Measurements from ENCODE around the gene LTBP1. TPM values are rescaled to one million over a fixed set of nuclear protein-coding genes. Genes with fewer than 3 reads are reported as not detected.

LTBP1 gene
- total RNA-seq, 1 donor from 2014 or later, result 0.07 TPM

DNA sequence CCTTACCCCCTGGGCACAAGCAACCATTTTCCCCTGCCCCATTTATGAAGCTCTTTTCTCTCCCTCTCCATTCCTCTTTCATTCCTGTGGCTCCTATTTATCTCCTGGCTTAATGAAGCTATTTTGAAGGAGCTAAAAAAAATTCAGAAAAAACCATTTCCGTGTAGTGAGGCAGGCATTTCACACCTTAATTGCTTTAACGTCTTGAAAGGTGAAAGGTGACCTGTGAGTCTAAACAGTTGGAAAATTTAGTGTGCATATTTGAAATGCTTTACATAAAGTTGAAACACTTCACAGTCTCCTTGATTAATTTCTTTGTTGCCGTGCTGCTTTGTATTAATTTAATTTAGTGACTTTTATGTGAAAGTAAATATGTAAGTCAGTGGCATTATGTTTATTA is 83.6 kb downstream of the LTBP1 start:
- Mint-ChIP-seq H3K9me3 (peaks cover 2% of the 10 kb centered on the region), H3K27me3 (no peaks in the 10 kb centered on the region), H3K36me3 (ENCODE audit: low read depth) (no peaks in the 10 kb centered on the region), H3K4me1 (no peaks in the 10 kb centered on the region), H3K4me3 (no peak overlapping the region), H3K27ac (no peak overlapping the region)
- TF ChIP-seq, protein P1, sequence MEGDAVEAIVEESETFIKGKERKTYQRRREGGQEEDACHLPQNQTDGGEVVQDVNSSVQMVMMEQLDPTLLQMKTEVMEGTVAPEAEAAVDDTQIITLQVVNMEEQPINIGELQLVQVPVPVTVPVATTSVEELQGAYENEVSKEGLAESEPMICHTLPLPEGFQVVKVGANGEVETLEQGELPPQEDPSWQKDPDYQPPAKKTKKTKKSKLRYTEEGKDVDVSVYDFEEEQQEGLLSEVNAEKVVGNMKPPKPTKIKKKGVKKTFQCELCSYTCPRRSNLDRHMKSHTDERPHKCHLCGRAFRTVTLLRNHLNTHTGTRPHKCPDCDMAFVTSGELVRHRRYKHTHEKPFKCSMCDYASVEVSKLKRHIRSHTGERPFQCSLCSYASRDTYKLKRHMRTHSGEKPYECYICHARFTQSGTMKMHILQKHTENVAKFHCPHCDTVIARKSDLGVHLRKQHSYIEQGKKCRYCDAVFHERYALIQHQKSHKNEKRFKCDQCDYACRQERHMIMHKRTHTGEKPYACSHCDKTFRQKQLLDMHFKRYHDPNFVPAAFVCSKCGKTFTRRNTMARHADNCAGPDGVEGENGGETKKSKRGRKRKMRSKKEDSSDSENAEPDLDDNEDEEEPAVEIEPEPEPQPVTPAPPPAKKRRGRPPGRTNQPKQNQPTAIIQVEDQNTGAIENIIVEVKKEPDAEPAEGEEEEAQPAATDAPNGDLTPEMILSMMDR (IDR thresholded peaks at IDR 0.05), result no peak
- DNase-seq (no peak), ATAC-seq (ENCODE audit: low read depth) (no peak)
- intact Hi-C loops (cut with micrococcal nuclease), result loop anchor here (5.0 kb wide), 1 partner anchor 552 kb away; no protein-coding TSS in a partner anchor
- CTCF ChIA-PET, result no interaction called here
- POLR2A ChIA-PET, result no interaction called here

DNA sequence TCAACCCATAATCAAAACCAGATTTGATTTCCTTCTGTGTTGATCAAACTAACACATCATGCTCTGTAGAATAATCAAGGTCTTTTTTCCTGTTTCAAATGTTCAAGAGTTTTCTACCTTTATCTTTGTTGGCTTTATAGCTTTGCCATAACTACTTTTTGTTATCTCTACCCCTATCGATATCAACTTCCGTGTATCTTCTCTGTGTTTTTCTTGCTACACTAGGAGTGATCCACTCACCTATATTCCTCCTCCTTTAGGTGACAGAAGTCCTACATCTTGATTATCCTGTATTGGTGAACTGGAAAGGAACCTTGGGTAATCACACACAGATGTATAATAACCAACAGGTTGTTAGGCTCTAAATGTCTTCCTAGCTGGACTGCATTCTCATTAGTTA is 85.5 kb downstream of the LTBP1 start:
- H3K36me3 Mint-ChIP-seq (ENCODE audit: low read depth), result no peaks in the 10 kb centered on the region
- TF ChIP-seq, protein P1 (IDR thresholded peaks at IDR 0.05), result no peak
- intact Hi-C loops (cut with micrococcal nuclease), result loop anchor here (5.0 kb wide), 1 partner anchor 550 kb away; no protein-coding TSS in a partner anchor
- DNase-seq (no peak), ATAC-seq (ENCODE audit: low read depth) (no peak)
- ChIA-PET POLR2A (no interaction called here), CTCF (interaction anchor here (0.6 to 1.2 kb wide), 2 partner anchors 340 to 393 kb away, joined by 3 to 4 read pairs; no protein-coding TSS in a partner anchor)
- no peaks in the 10 kb centered on the region for H3K27me3 Mint-ChIP-seq
- H3K4me3 Mint-ChIP-seq, result no peak overlapping the region
- H3K9me3 Mint-ChIP-seq, result no peaks in the 10 kb centered on the region
- H3K27ac Mint-ChIP-seq, result no peak overlapping the region
- H3K4me1 Mint-ChIP-seq, result no peaks in the 10 kb centered on the region

DNA sequence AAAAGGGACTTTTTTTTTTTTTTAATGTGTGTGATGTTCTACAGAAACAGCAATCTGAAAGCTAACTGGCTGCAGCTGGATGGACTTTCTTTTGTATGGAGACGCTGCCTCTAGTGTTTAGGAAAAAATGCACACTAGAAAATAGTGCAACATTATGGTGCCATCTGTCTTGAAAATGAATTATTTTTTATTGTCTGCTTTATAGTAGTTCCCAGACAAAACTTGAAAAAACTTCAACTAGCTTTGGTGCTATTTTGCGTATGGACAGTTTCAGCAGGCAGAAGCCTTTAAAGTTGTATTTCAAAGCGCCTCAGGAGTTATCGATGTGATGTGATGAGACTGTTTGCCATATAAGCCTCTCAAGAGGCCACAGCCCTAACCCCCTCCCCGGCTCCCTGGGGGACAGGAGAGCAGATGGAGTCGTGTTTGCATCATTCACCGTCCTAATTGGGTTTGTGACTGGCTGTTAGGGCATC is 86.9 kb downstream of the LTBP1 start:
- ChIA-PET CTCF (interaction anchor here (1.2 to 1.4 kb wide), 2 partner anchors 339 to 551 kb away, joined by 3 to 4 read pairs; no protein-coding TSS in a partner anchor), POLR2A (no interaction called here)
- Mint-ChIP-seq H3K4me3 (no peak overlapping the region), H3K9me3 (no peaks in the 10 kb centered on the region), H3K4me1 (no peaks in the 10 kb centered on the region), H3K27me3 (no peaks in the 10 kb centered on the region), H3K27ac (no peak overlapping the region), H3K36me3 (ENCODE audit: low read depth) (no peaks in the 10 kb centered on the region)
- intact Hi-C loops (cut with micrococcal nuclease), result loop anchor here (5.0 kb wide), 1 partner anchor 549 kb away; no protein-coding TSS in a partner anchor
- TF ChIP-seq, protein P1 (IDR thresholded peaks at IDR 0.05), result no peak
- ATAC-seq (ENCODE audit: low read depth) (no peak), DNase-seq (no peak)

DNA sequence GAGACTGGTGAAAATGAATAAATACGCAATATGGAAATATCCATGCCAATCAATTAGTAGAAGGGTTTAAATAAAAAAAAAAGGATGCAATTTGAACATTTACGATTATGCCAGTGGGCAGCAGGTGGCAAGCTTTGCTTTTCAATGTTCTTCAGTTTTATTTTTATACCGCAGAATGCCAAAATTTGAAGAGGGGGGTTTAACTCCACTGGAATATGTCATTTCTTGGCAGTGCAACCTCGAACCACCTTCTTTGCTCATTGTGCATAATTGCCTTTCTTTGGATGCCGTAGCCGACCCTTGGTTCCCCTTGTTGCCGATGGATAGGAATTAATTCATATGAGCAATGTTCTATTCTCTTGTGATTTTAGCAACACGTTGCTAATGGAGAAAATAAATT is 88.0 kb downstream of the LTBP1 start:
- TF ChIP-seq, protein P1 (IDR thresholded peaks at IDR 0.05), result no peak
- ChIA-PET POLR2A (no interaction called here), CTCF (no interaction called here)
- no peaks in the 10 kb centered on the region for H3K4me1 Mint-ChIP-seq
- DNase-seq (no peak), ATAC-seq (ENCODE audit: low read depth) (no peak)
- no peaks in the 10 kb centered on the region for H3K9me3 Mint-ChIP-seq
- H3K4me3 Mint-ChIP-seq, result no peak overlapping the region
- intact Hi-C loops (cut with micrococcal nuclease), result loop anchor here (5.0 kb wide), 1 partner anchor 548 kb away; no protein-coding TSS in a partner anchor
- no peaks in the 10 kb centered on the region for H3K36me3 Mint-ChIP-seq (ENCODE audit: low read depth)
- no peaks in the 10 kb centered on the region for H3K27me3 Mint-ChIP-seq
- no peak overlapping the region for H3K27ac Mint-ChIP-seq

DNA sequence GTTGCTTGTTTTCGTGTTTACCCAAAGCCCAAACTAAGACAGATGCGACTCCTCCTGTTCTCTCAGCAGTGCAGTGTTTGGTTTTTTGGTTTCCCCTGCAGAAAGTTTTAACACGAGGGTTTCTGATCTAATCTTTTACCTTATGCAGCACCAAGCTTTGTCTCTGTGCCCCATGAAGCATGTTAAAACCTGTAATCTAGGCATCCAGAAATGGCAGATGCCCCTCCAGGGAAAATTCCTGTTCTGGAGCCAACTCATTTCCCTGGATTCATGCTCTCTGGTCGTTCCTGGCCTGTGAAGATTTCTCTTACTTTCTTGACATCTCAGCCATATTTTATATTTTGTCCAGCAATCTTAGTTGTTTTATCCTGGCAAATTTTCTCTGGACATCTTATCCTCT is 91.5 kb downstream of the LTBP1 start:
- intact Hi-C loops (cut with micrococcal nuclease), result no loop called here
- H3K4me1 Mint-ChIP-seq, result no peaks in the 10 kb centered on the region
- H3K4me3 Mint-ChIP-seq, result no peak overlapping the region
- CTCF ChIA-PET, result no interaction called here
- no peak for DNase-seq
- no peak overlapping the region for H3K27ac Mint-ChIP-seq
- H3K27me3 Mint-ChIP-seq, result no peaks in the 10 kb centered on the region
- ATAC-seq (ENCODE audit: low read depth), result no peak
- no peaks in the 10 kb centered on the region for H3K9me3 Mint-ChIP-seq
- no peaks in the 10 kb centered on the region for H3K36me3 Mint-ChIP-seq (ENCODE audit: low read depth)
- TF ChIP-seq, protein P1 (IDR thresholded peaks at IDR 0.05), result no peak
- POLR2A ChIA-PET, result no interaction called here

Measured in activated B cell treated with CpG ODN at 0.5 μM for 24 hours (primary cell).